ENCODE measurements around the gene MKX.

GRCh38 chr10:27673065-27673464, 72.6 kb downstream of the MKX start:
- TF ChIP-seq CTCF (IDR thresholded peaks at IDR 0.05) = no peak
- no peak for TF ChIP-seq POLR2A (IDR thresholded peaks at IDR 0.05)

Data from upper lobe of left lung (tissue), 4 donors.